HG03378 (cell line): ENCODE results near the gene CMTM2.
"Not testable (repeated sequence)": the region's sequence is repeated elsewhere in the genome, so short reads cannot be mapped to it uniquely, and the experiment has no call there.

Experiments
- ATAC-seq: cut with Tn5 transposase; IDR thresholded peaks from one replicate; pipeline ENCODE4 v1.9.1; 2021; ENCODE audit warnings: mild to moderate bottlenecking, moderate library complexity; ENCODE audit not compliant: unreplicated experiment

CMTM2 gene

GRCh38 chr16:66605979-66606751 lies 26.9 kb downstream of the CMTM2 start:
- ATAC-seq, result peak; percentile 75

GRCh38 chr16:66608241-66609138 lies 29.2 kb downstream of the CMTM2 start:
- no peak for ATAC-seq

GRCh38 chr16:66609139-66609510 lies 29.9 kb downstream of the CMTM2 start:
- no peak for ATAC-seq

- ATAC-seq, result no peak
Observed at GRCh38 chr16:66610111-66610820, 31.0 kb downstream of the CMTM2 start.

GRCh38 chr16:66611911-66612310 lies 32.6 kb downstream of the CMTM2 start:
- not testable (repeated sequence) for ATAC-seq

- no peak for ATAC-seq
Observed at GRCh38 chr16:66612422-66612821, 33.2 kb downstream of the CMTM2 start.

- ATAC-seq, result no peak
Observed at GRCh38 chr16:66614161-66614802, 35.0 kb downstream of the CMTM2 start.

GRCh38 chr16:66616169-66616568 lies 36.9 kb downstream of the CMTM2 start:
- ATAC-seq, result no peak

GRCh38 chr16:66616592-66616991 lies 37.3 kb downstream of the CMTM2 start:
- no peak for ATAC-seq

GRCh38 chr16:66617010-66617434 lies 37.8 kb downstream of the CMTM2 start:
- ATAC-seq, result no peak

- no peak for ATAC-seq
Observed at GRCh38 chr16:66617728-66618127, 38.5 kb downstream of the CMTM2 start.

- no peak for ATAC-seq
Observed at GRCh38 chr16:66618588-66619375, 39.5 kb downstream of the CMTM2 start.

GRCh38 chr16:66619534-66620428 lies 40.5 kb downstream of the CMTM2 start:
- no peak for ATAC-seq

- ATAC-seq, result no peak
Observed at GRCh38 chr16:66620429-66620795, 41.1 kb downstream of the CMTM2 start.

- ATAC-seq, result no peak
Observed at GRCh38 chr16:66621973-66622372, 42.7 kb downstream of the CMTM2 start.

GRCh38 chr16:66622863-66623262 lies 43.6 kb downstream of the CMTM2 start:
- ATAC-seq, result no peak

- ATAC-seq, result no peak
Observed at GRCh38 chr16:66623755-66624154, 44.5 kb downstream of the CMTM2 start.

- ATAC-seq, result not testable (repeated sequence)
Observed at GRCh38 chr16:66627611-66628378, 48.5 kb downstream of the CMTM2 start.
